Measurements from ENCODE around the gene ADAM15.

GRCh38 chr1:155003227-155003765 is 47.8 kb upstream of the ADAM15 start:
- TF ChIP-seq CTCF (IDR thresholded peaks at IDR 0.05) (no peak), POLR2AphosphoS5 (IDR thresholded peaks at IDR 0.05) (no peak)
